GM10847 (cell line): Measurements from ENCODE around the gene KRT2.

Experiments
- POLR2A ChIP-seq: IDR thresholded peaks from 2 replicates; pipeline ENCODE4 v1.6.1; 2011; ENCODE audit not compliant: insufficient read length; ENCODE audit errors: extremely low read depth

The KRT2 gene

DNA sequence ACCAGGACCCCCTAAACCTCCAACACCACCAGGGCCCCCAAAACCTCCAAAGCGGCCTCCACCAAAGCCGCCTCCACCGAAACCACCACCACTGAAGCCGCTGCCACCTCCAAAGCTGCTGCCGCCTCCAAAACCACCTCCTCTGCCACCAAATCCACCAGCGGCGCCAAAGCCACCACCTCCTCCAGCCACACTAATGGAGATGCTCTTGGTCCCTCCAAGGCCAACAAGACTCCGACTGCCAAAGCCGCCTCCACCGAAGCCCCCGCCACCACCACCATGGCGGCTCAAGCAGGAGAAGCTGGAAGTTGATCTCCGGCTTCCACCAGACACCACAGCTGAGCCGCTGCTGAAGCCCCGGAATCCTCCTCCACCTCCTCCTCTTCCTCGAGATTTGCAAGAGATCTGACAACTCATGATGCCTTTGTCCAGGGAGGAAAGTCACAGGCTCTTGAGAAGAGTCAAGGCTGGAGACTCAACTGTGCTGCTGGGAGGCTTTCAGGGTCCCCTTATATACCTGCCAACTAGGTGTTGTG is at the start of gene KRT2:
KRT2 (minus strand) TSS at position 486 of the 536 bp plus-strand sequence; CDS start at position 417, 69 bp downstream.
- TF ChIP-seq POLR2A = no peak

DNA sequence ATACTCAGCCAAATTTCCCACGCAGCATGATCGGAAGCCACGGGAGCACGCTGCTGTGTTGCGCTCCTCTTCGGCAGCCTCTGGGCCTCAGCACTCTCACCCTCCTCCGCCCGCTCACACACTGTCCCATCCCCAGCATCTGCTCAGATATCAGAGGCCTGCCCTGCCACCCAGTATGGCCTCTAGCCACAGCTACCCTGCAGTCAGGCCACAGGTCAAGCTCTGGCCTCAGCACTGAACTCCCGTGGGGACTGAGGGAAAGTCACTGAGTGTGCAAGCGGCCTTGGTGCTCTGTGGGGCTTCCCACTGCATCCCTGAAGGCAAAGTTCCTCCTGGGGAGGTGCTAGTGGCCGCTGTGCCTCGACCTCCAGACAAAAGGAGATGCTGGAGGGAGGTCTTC is 49.3 kb upstream of the KRT2 start:
- no peak for TF ChIP-seq POLR2A

DNA sequence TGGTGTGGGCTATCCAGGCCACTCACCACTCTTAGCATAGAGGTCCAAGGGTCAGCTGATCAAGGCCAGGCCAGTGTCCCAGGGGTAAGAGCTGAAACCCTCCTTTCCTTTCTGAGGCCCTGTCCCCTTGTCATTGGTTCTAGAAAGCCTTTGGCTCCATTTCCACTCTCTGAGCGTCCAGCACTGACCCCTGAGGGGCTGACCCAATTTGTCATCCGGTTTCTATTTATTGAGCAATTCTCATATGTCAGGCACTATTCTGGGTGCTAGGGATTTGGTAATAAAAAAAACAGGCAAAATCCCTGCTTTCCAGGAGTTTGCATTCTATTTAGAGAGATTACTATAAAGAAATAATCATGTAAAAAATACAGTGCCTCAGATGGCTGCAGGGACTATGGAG is 47.9 kb upstream of the KRT2 start:
- TF ChIP-seq POLR2A = no peak

DNA sequence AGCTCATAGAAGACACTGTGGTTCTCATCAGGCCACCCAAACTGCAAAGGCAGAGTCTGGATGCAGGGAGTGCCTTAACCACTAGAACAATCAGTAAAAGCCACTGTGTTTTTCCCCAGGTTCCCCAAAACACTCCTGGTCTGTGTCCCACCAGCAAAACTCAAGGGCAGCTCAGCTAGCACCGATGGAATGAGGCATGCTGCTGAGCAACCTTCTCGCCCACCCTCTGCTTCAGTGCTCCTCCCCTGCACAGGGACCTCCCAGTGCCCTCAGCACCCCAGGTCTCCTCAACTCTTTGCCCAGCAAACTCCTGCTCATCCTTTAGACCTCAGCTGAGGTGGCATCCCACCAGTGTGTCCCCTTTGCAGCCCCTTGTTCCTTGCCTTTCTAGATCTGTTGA is 47.4 kb upstream of the KRT2 start:
- TF ChIP-seq POLR2A = no peak

DNA sequence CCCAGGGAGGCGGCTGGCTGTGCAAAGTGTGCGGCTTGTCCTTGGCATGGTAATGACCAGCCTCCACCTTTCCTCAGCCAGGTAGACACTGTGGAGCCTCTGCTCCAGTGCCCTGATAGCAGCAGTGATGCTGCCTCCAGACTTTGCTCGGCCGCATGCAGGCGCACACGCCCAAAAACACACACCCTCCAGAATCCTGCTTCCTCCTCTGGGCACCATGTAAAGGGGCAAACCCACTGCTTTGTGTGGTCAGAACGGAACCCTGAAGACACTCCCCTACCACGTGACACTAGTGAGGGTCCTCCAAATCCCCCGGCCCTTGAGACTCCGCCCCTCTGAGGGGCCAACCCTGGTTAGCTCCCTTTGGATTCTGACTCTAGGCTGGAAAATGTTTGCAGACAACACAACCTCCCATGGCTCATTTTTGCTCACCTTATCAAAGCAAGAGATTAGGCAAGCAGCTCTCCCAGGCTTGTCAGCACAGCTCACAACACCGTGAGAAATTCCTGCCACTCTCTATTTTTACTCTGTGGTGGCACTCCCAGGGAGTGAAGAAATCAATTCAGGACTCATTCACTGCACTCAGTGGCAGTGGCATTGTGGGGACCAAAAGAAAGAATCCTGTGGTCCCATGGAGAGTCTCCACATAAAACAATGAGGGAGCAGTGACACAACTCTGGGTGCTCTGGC is 46.8 kb upstream of the KRT2 start:
- no peak for TF ChIP-seq POLR2A

DNA sequence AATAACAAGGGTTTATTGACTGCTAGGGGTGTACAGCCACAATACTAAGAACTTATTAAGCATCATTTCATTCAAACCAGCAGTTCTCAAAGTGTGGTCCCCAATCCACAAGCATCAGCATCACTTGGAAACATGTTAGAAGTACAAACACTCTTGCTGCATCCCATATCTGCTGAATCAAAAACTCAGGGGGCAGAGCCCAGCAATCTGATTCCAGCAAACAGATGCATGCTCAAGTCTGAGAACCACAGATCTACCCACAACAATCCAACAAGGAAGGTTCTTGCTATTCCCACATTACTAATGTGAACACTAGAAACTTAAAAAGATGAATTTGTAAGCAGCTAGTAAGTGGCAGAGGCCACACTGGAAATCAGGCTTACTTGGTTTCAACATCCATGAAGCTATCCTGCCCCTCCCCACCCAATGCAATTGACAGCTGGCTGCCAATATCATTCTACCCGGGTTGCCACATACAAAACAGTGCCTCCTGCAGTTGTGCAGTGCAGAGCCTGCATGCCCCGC is 45.1 kb upstream of the KRT2 start:
- no peak for TF ChIP-seq POLR2A

DNA sequence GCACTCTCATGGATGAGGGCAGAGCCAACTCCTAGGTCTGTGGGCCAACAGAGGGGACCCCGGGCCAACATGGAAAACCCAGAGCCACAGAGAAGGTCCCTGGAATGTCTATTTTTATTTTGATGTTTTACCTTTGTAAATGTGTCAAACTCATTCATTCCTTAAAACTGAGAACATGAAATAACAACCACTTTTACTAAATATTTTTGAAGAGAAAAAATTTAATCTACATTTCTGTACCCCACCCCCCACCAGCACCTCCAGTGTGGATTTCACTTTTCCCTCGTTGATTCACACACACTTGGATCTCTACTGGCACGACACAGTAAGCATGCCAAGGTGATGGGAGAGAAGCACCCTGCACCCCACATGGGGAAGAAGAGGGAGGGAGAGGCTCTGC is 44.6 kb upstream of the KRT2 start:
- TF ChIP-seq POLR2A = no peak

DNA sequence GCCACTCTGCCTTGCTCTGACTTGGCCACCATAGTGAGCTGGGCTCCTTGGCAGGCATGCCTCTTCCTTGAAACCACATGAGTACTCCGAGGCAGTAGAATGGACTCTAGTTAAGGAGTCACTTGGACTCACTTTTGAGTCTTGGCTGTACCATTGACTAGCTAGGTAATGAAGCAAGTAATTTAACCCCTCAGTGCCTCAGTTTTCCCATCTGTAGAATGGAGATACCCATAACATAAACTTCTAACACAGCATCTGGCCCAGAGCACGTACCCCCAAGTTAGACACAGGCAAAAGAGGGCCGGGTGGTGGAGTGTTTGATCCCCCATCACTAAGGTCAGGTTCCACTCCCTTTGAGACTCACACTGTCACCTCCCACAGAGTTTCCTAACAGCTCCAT is 43.0 kb upstream of the KRT2 start:
- TF ChIP-seq POLR2A = no peak

DNA sequence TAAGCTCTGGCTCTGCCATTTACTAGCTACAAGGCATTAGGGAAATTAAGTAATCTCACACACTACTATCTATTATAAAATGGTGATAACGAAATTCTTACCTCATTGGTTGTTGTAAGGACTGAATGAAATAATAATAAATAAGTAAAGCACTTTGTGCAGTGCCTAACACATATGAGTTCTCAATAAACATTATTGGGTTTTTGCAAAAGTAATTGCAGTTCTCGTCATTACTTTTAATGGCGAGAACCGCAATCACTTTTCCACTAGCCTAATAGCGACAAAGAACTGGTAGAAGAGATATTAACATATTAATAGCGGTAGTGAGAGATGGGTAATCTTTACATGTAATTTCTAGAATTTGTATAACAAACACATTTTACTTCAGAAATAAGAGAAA is 42.1 kb upstream of the KRT2 start:
- TF ChIP-seq POLR2A = no peak

DNA sequence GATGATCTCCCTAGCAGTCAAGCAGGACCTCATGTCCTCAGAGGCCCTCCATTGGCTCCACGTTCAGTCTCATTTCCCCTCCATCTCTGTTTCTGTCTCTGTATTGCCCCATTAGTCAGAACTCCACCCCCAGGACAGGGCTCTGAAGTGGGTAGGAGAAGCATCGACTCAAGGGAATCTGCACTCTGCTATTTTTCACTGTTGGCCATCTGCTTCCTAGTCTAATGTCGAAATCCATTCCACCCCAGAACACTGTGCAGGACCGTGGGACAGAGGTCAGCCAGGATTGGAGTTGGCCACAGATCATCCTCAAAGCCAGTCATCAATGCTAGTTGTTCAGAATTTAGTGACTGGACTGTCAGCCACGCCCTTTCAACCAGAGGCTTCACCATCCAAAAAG is 41.2 kb upstream of the KRT2 start:
- no peak for TF ChIP-seq POLR2A

DNA sequence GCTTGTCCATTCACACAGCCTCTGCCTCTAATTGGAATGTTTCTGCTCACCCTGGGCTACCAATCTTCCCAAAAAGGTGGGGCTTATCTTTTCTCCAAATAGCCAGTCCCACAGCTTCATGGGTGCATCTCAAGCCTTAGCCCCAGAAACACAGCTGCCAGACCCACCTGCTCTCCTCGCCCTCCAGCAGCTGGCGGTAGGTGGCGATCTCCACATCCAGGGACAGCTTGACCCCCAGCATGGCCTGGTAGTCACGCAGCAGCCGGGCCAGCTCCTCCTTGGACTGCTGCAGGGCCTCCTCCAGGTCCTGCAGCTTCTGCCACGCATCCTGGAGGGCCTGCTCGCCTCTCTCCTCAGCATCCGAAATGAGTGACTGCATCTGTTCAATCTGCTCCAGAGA is 40.2 kb upstream of the KRT2 start:
- TF ChIP-seq POLR2A = no peak

DNA sequence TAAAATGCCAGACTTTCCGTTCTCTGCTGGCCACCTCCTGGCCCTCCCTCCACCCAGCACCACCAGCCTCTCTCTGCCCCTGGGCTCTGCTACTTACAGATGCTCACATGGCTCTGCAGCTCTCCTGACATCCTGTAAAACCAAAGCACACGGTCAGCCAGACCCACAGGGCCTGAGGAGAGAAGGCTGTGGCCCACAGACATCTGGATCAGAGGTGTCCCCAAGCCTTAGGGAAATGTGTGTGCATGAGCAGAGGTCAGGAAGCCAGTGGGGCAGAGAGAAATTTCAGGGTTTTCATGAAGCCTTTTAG is 39.8 kb upstream of the KRT2 start:
- no peak for TF ChIP-seq POLR2A

DNA sequence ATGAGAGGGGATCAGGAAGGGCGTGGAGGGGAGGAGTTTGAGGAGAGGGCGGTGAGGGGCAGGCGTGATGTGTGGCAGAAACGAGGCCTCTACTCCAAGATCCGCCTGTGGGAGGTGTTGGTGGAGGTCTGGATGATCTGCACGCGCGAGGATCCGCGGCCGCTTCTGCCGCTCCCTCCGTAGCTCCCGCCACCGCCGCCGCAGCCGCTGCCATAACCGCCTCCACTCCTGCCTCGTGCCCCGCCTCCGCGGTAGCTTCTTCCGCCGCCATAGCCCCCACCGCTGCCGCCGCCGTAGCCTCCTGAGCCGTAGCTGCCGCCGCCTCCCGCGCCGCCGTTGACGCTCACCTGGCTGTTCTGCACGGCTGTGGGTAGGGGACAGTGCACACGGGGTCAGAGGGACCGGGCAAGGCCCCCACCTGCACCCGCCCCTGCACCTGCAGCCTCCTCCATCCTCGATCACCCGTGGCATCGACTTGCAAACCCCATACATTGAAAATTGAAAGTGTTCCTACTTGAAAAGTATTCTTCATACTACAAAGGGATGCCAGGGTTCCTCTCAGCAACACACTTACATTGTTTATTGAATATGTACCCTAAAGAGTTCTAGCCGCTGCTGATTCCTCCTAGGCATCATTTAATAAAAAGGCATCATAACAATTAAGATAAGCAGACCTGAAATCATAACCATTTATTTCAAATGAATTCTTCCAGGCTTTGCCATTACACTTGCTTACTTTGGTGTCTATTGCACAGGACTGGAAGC is 39.2 kb upstream of the KRT2 start:
- no peak for TF ChIP-seq POLR2A

DNA sequence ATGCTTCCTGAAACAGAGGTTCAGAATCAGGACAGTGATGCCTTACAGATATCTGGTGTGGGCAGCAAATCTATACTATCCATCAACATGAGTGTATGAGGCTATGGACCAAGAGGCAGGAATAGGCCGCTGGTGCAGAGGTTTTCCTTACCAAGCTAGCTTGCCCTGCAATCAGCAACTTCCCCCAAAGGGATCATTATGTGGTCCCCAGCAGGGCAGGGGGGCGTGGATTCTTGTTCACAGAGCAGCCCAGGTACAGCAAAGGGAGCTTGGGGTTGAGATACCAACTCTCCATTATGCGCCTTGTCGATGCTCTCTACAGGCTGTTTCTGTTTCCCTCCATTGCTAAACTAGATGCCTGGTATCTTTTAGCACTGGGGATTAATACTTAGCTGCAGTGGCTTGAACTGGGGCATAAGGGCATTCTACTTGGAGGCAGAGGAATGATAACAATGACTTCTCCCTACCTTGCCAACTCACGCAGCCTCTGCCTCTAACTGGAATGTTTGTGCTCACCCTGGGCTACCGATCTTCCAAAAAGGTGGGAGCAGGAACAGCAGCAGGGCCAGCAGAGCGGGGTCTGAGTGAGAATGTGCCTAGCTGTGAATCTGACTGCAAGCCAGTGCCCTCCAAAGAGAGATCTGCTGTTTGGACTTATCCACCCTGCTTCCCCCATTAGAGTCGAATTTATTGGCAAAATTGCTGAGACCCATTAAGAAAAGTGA is 38.5 kb upstream of the KRT2 start:
- no peak for TF ChIP-seq POLR2A

DNA sequence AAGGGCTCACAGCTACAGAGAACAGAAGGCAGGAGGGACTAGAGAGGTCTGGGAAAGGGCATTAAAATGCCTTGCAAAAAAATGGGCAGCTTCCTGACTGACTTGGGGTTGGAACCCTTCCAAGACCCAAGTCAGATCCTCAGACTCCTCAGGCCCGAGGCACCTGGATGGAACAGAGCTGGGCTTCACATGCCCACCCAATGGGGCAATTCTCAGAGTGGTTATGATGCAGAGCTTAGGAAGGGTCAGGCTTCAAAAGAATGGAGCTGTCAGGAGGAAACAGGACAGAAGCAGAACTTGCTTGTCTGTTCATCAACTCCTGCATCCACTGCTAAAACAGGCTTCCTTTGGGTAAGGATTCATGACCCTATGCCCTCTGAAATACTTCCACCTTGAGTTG is 37.9 kb upstream of the KRT2 start:
- no peak for TF ChIP-seq POLR2A

DNA sequence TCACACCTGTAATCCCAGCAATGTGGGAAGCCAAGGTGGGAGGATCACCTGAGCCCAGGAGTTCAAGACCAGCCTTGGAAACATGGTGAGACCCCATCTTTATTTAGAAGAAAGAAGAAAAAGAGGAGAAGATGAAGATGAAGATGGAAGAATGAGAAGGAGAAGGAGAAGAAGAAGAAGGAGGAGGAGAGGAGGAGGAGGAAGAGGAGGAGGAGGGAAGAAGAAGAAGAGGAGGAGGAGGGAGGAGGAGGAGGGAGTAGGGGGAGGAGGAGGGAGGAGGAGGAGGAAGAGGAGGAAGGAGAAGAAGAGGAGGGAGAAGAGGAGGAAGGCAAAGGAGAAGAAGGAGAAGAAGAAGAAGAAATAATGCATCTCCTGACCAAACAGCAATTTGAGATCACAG is 37.2 kb upstream of the KRT2 start:
- TF ChIP-seq POLR2A = no peak
